OCI-LY3 (cell line): ENCODE data around the gene DLGAP4.

Source experiments
- CTCF ChIP-seq: fragments of 200-600, 300-600 bp; sonication (generic); IDR thresholded peaks from 2 replicates; pipeline ENCODE4 v1.5.1; 2014; ENCODE audit warnings: antibody characterized with exemption, low read length, low read depth
- EZH2phosphoT487 ChIP-seq: fragments of 200-600 bp; shearing (Covaris generic); IDR thresholded peaks from 2 replicates; pipeline ENCODE4 v1.6.1; 2018; ENCODE audit warnings: antibody characterized with exemption, mixed run types, low read depth

- TF ChIP-seq CTCF (no peak), EZH2phosphoT487 (no peak)
Observed at GRCh38 chr20:36307412-36308325, 1.5 kb downstream of the DLGAP4 start.
